Cerebellar cortex (tissue), 1 donor: ENCODE results near the gene MAPK8IP2.
"Not testable (repeated sequence)": the region's sequence is repeated elsewhere in the genome, so short reads cannot be mapped to it uniquely, and the experiment has no call there.

Experiments used
- DNase-seq: peaks from one replicate; pipeline ENCODE4 v3.0.0-alpha.2; 2015; ENCODE audit warnings: low spot score

MAPK8IP2 gene

DNA sequence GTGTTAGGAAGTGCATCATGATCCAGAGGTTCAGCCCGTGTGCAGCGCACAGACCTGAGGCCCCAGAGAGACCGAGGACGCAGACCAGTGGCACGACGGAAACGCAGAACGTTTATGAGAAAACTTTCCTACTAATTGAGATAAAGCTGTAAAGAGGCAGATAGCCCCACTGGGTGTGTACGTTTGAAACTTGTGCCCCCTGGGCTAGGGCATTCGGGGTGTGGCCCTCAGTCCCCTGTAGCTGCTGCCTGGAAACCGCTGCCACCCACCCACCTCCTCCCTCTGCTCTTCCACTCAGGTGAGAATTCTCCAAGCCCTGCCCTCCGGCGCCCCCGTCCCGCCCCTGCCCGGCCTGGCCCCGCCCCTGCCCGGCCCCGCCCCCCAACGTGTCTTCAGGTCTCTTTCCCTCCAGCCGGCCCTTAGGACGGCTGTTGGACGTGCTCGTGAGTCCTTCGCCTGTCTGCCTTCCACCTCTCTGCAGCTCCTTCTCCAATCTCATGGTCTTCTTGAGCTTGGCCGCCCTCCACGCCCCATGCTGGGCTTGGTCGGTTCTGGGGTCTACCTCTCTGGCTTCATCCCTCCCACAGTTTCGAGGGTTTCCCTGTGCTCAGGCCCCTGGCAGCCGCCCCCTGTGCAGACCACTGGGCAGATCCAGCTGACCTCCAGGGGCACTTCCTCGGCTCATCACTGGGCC lies 12.1 kb downstream of the MAPK8IP2 start:
- no peak for DNase-seq

DNA sequence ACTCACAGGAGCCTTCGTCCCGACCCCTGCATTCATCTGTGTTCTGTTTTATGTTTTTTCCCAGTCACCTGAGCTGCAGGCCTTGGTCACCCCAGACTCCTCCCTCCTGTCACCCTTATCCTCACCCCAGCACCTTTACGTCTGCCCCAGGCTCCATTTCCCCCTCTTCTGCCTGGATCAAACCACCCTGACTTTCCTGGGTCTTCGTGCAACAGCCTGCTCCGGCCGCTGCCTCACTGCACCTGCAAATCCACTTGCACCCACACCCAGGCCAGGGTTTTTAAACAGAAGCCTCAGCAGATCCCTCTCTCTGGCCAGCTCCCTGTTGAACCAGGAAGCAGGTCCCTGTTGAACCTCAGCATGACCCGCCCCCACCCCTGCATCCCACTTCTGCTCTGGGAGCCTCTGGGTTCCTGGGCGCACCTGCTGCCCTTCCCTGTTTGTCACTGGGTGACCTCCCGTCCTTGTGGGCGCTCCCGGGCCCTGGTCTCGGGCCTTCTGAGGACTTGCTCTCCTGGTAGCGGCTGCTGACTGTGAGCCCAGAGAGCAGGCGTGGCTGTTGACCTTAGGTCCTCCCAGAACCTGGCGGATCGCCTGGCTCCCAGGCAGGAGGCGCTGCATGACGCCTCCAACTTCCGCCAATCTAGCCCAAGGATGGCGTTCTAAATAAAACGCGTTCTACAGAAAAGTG lies 12.8 kb downstream of the MAPK8IP2 start:
- peak; percentile 71 for DNase-seq

- DNase-seq: not testable (repeated sequence)
Observed at GRCh38 chr22:50614296-50614695, 13.7 kb downstream of the MAPK8IP2 start.

DNA sequence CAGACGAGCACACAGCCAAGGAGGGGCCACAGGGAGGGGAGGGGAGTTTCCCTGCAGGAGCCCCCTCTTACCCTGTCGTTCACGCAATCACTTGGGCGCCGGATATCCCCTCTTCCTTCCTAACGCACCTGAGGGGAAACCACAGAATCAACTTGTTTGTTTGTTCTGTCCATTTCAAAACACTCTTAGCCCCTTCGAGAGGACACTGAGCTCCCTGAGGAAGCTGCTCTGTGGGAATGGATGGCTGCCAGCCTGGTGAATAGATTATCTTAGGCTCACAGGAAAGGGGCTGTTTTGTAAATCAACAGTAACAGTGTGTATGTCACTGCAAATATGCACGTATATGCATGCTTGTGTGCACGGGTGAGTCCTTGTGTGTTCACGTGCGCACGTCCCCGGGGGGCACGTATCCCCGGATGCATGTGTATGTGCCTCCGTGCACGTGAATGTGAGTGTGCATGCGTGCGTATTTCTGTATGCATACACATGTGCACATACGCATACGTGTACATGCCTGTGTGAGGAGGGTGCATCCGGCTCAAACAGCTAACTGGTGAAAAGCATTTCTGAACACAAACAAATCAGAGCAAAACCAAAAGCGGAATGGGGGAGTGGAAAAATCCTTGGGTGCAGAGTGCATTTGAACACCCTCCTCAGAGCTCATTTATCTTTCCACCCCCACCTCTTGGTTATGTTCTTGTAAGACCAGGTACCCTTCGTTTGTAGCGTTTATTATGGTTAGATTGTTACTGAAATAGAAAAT lies 20.2 kb downstream of the MAPK8IP2 start:
- DNase-seq: peak; percentile 89

DNA sequence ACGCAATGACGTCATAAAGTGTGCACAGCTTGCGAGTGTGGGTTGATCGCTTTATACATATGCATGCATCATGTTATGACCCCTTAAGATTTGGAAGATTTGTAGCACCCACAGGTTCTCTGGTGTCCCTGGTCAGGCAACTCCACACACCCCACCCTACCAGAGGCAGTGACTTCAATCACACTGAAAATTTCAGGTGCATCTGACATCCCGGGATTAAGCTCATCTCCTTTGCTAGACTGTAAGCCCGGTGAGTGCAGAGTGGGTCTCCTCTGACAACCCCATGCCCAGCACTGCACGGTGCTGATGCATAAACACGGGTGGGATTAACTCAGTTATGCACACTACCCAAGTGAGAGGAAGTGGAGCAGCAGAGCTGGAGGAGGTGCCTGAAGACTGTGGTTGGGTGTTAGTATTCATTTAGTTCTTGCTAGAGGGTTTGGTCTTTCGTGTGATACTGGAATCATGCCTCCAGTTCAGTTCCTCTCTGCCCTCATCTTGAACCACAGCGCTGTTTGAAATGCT lies 20.8 kb downstream of the MAPK8IP2 start:
- peak; percentile 27 for DNase-seq

DNA sequence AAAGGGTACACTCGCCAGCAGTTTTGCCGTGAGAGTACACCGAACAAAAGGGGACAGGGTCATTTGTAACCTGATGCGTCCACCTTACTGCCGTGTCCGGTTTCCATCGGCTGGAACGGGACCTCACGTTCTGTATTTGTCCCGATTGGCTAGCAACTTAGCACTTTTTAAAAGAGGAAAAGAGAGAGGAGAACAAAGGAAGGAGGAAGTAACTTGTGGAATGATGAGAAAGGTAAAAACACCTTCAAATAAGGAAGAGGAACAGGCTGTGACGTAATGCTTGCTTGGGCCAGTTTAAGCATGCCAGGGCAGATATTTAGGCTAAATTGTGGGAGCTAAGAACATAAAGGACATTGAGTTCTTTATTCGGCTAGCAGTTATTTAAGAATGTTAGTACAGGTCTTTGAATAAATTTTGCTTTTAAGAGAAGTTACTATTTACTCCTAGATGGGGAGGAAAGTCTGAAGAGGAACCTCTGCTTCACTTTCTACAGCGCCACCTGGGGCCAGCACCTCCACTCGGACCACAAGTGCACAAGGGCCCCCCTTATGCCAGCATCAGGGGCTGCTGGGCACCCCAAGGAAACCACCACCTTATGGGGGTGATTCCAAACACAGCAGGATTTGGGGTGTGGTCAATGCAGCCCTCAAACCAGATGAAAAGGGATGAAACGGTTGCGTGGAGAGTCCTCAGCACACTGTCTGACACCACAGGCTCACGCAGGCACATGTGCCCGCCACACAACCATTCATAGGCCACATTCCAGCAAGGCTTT lies 21.5 kb downstream of the MAPK8IP2 start:
- DNase-seq: peak; percentile 30

DNA sequence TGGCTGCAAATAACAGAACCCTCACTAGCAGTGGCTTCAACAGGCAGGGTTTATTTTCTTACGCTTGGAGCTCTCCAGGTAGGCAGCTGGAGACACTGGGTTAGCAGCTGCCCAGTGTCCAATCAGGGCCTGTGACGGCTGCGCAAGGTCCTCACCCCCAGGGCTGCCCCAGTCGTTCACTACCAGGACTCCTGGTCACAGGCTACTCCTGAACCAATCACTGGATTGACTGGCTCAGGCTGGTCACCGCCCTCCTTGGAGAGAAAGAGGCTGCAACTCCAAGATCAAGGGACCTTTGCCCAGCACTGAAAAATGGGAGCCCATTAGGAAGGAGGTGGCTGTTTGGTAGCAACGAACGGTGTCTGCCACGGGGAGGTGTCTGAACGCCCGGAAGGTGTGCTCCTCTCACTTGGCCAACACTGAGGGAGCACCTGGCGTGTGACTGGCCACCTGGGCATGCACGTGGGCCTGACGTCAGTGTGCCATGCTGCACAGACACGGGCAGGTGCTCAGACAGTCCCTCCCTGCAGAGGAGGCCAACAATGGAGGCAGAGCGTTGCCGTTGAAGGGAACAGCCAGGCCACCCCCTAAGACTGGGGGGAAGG lies 22.2 kb downstream of the MAPK8IP2 start:
- DNase-seq: peak; percentile 94

DNA sequence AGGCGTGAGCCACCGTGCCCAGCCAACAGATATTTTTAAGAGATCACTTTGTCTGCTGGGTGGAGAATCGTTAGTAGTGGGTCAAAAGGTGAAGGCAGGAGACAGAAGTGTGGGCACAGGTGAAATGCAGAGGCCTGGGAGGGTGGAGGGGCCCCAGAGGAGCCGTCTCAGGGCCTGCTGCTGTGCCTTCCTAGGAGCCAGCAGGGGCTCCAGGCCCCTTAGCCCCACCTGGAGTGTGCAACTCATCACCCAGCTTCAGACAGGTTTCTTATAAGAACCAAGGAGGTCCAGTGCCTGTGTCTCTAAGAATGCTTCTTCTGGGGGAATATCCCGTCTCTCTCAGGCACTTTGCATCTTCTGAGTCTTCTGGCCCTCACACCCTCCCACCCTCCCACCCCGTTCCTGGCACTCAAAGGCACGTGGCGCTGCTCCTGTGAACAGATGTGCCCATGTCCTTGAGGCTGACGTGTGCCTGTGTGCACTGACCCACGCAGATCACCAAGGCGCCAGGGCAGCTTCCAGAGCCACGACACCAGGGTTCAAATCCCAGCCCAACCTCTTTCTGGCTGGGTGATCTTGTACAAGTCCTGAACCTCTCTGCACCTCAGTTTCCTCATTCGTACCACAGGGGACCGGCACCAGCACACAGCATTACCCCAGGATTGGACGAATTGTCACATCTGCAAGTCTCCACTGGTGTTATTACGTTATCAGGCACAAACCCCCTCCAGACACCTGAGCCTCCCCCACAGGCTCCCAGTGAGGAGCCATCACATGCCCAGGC lies 23.9 kb downstream of the MAPK8IP2 start:
- DNase-seq: no peak

- no peak for DNase-seq
Observed at GRCh38 chr22:50625131-50625567, 24.6 kb downstream of the MAPK8IP2 start.

DNA sequence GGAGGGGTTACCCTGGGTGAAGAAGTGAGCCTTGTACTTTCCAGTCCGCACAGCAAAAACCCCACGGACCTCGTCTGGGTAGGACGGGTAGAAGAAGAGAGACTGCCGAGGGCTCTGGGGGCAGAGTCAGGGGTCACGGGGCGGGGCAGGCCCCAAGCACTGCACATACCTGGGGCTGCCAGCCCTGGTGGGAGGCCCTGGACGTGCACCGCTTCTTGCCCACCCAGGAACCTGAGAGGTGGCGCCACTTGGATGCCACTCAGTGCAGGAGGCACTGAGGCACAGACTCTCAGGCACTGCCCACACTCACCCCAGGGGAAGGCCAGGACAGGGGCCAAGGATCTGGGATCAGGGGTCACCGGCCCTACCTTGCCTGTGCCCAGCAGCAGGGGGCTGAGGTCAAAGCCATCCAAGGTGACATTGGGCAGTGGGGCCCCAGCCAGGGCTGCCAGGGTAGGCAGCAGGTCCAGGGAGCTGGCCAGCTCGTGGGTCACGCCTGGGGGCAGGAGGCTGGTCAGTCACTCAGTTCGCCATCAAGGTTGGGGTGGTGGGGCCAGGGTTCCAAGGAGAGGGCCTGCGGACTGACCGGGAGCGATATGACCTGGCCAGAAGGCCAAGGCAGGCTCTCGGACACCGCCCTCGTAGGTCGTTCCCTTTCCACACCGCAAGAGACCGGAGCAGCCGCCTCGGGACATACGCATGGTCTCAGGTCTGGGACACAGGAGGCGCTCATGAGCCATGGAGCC lies 25.1 kb downstream of the MAPK8IP2 start:
- DNase-seq: no peak

DNA sequence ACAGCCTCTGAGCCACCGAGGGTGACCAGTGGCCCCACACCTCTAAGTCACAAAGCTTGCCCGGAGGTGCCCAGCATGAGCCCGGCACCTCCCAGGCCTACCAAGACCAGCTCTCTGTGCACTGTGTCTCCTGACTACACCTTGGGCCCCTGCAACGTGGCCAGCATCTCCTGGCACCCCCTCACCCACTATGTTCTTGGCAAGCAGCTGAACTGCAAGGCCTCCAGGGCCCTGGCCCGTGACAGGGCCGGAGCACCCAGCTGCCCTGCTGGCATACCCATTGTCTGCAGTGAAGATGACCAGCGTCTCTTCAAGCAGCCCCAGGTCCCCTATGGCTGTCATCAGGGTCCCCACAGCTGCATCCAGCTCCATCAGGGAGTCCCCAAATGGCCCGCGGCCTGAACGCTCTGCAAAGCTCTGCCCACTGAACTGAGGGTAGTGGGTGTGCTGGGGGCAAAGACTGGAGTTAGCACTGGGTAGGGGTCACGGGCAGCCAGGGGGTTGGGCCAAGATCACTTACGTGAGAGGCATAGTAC lies 25.8 kb downstream of the MAPK8IP2 start:
- no peak for DNase-seq

- DNase-seq: peak; percentile 53
Observed at GRCh38 chr22:50626850-50627641, 26.5 kb downstream of the MAPK8IP2 start.

- peak; percentile 80 for DNase-seq
Observed at GRCh38 chr22:50627642-50628542, 27.3 kb downstream of the MAPK8IP2 start, which contains the start of gene ARSA. Gene ARSA, minus strand, starts transcription at chr22:50628152. Its CDS starts 373 bp downstream, at chr22:50627779.

DNA sequence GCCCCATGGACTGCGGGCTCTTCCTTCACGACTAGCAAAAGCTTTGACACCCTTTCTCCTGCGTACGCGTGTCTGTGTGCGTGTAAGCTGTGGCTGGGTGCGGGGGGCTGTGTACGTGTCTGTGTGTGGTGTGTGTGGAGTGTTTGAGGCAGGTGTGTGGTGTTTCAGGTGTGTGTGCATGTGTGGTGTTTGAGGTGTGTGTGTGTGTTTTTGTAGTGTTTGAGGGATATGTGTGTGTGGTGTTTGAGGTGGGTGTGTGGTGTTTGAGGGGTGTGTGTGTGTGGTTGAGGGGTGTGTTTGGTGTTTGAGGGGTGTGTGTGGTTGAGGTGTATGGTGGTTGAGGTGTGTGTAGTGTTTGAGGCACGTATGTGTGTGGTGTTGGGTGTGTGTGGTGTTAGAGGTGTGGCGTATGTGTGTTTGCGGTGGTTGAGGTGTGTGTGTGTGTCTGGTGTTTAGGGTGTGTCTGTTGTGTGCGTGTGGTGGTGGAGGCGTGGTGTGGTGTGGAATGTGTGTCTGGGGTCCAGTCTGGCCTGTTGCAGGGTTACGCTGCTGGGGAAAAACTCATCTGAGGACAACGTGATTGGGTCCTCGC lies 28.0 kb downstream of the MAPK8IP2 start:
- DNase-seq: no peak

- peak; percentile 69 for DNase-seq
Observed at GRCh38 chr22:50630376-50630775, 29.8 kb downstream of the MAPK8IP2 start.

GRCh38 chr22:50633086-50633485 lies 32.5 kb downstream of the MAPK8IP2 start:
- DNase-seq: no peak

GRCh38 chr22:50633771-50634170 lies 33.2 kb downstream of the MAPK8IP2 start:
- no peak for DNase-seq
